Stomach (tissue), 9 donors: ENCODE results near the gene XAB2. TPM values are rescaled to one million over a fixed set of nuclear protein-coding genes. Genes with fewer than 3 reads are reported as not detected.

Experiments used
- DNase-seq, 2 donors: peaks; one replicate each; pipeline versions ENCODE4 v3.0.0 to v3.0.0-alpha.2; 2013 to 2019
- H3K27ac ChIP-seq, 5 donors: fragments of 200-600 bp in 4 of 5; sonication (generic) in 4 of 5; one replicate each; pipeline ENCODE4 v1.5.1; 2013 to 2019; ENCODE audit warnings: mild to moderate bottlenecking in 1 of 5, moderate library complexity in 1 of 5
- H3K27me3 ChIP-seq, 3 donors: fragments of 200-600 bp; sonication (generic); one replicate each; pipeline ENCODE4 v1.5.1; 2017 to 2019; ENCODE audit warnings: mixed run types in 1 of 3
- H3K36me3 ChIP-seq, 4 donors: fragments of 200-600 bp; sonication (generic); 1 replicate in 3 of 4; 2 replicates in 1 of 4; pipeline ENCODE4 v1.5.1; 2016 to 2019
- H3K4me1 ChIP-seq, 4 donors: fragments of 200-600 bp; sonication (generic); one replicate each; pipeline ENCODE4 v1.5.1; 2016 to 2019
- H3K4me3 ChIP-seq, 4 donors: fragments of 200-600 bp; sonication (generic) in 3 of 4; one replicate each; pipeline ENCODE4 v1.5.1; 2016 to 2019; ENCODE audit warnings: mild to moderate bottlenecking in 1 of 4
- H3K9me3 ChIP-seq, 4 donors: fragments of 200-600 bp; sonication (generic); one replicate each; pipeline ENCODE4 v1.5.1; 2016 to 2019
- EP300 ChIP-seq: sonication (generic); formaldehyde crosslinking; IDR thresholded peaks from one replicate; pipeline ENCODE4 v1.6.1; 2017; ENCODE audit warnings: antibody characterized with exemption
- POLR2A ChIP-seq, 4 donors: fragments of 450-650 bp; IDR thresholded peaks; one replicate each; pipeline ENCODE4 v1.6.1; 2016; ENCODE audit warnings: antibody characterized with exemption in 4 of 4, control low read depth in 2 of 4, mild to moderate bottlenecking in 1 of 4, moderate library complexity in 1 of 4
- POLR2AphosphoS5 ChIP-seq, 3 donors: sonication (generic); formaldehyde crosslinking; IDR thresholded peaks; one replicate each; pipeline ENCODE4 v1.6.1; 2016; ENCODE audit warnings: antibody characterized with exemption in 3 of 3
- WGBS, 5 donors: extraction: QIAGEN DNeasy Blood & Tissue Kit in 3 of 5; methylation state at CpG; one replicate each; pipeline versions ENCODE4 v1.1.5 to v1.1.7; 2013 to 2018; 5-methylcytosine and 5-hydroxymethylcytosine counted together
- intact Hi-C: fragments of 100-400 bp; cut with DNase I; formaldehyde crosslinking; loops from one replicate; pipeline ENCODE4 v1.15.1; 2023; ENCODE audit warnings: low total_unique reads
- polyA plus RNA-seq, 3 donors: library from polyadenylated mRNA; stranded (reverse); fragments of 200-250 nt; gene quantifications; one replicate each; pipeline ENCODE4 v1.2.3, GENCODE V29; 2013
- total RNA-seq, 5 donors: library from RNA; depleted of rRNA; stranded (reverse); fragments of >200 nt; gene quantifications; one replicate each; pipeline versions ENCODE4 v1.1.0 to v1.2.3, GENCODE V29; 2014 to 2016
- TF ChIP-seq, protein P1 (sequence below), 7 experiments: fragments of 450-650 bp in 4 of 7; fragments of 200-600 bp in 3 of 7; sonication (generic) in 3 of 7; IDR thresholded peaks; one replicate each; pipeline ENCODE4 v1.5.1; 2016 to 2019; ENCODE audit warnings: antibody characterized with exemption in 7 of 7, control low read depth in 2 of 7, mild to moderate bottlenecking in 1 of 7
- donor health status: healthy with polysubstance abuse.
- donor health status: Bipolar disorder and iron deficiency.
- donor health status: healthy.

XAB2 gene
- total and polyA plus RNA-seq, 8 donors, result 24.6 to 106 (median 48.4) TPM

DNA sequence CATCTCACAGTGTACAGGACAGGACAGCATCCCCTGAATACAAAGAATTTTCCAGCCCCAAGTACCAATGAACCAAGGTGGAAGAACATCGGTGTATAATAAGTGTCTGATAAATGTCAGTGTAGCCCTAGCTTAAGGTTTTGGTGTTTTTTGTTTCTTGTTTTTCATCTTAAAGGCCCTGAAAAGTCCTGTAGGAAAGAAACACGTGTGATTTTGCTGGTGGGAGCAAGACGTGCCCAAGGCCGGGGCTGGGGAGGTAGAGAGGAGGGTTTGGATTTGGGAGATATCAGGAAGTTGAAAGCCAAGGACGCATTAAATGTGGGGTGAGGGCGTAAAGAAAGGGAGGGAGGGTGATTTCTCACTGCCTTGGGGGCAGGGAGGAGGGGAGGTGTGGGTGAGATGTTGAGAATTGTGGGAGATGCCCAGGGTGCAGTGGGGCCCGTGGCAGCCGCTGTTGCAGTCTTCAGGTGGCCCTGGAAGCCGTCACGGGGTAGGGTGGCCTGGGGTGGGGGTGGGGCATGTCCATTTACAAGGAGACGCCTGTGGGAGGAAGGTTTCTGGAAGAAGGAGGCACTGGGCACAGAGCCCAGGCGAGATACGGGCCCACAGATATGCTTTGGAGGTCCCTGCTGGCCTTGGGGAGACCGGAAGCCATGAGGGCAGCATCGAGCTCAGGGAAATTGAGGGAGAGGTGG lies 27.0 kb downstream of the XAB2 start:
- peak in 1 of 3 donors; percentile 16 for TF ChIP-seq POLR2AphosphoS5 (IDR thresholded peaks at IDR 0.05)
- no peak for TF ChIP-seq POLR2A (IDR thresholded peaks at IDR 0.05)
- TF ChIP-seq, protein P1, sequence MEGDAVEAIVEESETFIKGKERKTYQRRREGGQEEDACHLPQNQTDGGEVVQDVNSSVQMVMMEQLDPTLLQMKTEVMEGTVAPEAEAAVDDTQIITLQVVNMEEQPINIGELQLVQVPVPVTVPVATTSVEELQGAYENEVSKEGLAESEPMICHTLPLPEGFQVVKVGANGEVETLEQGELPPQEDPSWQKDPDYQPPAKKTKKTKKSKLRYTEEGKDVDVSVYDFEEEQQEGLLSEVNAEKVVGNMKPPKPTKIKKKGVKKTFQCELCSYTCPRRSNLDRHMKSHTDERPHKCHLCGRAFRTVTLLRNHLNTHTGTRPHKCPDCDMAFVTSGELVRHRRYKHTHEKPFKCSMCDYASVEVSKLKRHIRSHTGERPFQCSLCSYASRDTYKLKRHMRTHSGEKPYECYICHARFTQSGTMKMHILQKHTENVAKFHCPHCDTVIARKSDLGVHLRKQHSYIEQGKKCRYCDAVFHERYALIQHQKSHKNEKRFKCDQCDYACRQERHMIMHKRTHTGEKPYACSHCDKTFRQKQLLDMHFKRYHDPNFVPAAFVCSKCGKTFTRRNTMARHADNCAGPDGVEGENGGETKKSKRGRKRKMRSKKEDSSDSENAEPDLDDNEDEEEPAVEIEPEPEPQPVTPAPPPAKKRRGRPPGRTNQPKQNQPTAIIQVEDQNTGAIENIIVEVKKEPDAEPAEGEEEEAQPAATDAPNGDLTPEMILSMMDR (IDR thresholded peaks at IDR 0.05), result no peak
- peak; percentile 61 to 81 for DNase-seq
- intact Hi-C loops, result no loop called here
- peaks cover 0 to 42% (median 36%) of the 10 kb centered on the region in 4 donors for H3K4me1 ChIP-seq
- peaks cover 0 to 24% (median 12%) of the 10 kb centered on the region in 4 donors for H3K36me3 ChIP-seq
- no peaks in the 10 kb centered on the region for H3K9me3 ChIP-seq
- peaks cover 0 to 68% (median under 1%) of the 10 kb centered on the region in 3 donors for H3K27me3 ChIP-seq
- H3K4me3 ChIP-seq, result no peak overlapping the region
- H3K27ac ChIP-seq, result peak overlapping the region; percentile 46 to 77 (median 66)
- WGBS, 5 donors, result 22 to 35% (median 32%) methylated on average over 14 to 15 of the region's 15 CpGs

DNA sequence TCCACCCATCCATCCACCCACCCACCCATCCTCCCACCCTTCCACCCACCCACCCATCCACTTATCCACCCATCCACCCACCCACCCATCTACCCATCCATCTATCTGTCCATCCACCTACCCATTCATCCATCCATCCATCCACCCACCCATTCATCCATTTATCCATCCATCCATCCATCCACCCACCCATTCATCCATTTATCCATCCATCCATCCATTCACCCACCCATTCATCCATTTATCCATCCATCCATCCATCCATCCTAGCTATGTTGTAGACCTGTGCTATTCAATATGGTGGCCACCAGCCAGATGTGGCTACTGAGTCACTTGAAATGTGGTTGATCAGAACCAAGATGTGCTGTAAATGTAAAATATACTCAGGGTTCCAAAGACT lies 28.6 kb downstream of the XAB2 start:
- TF ChIP-seq EP300, result no peak
- TF ChIP-seq, protein P1 (IDR thresholded peaks at IDR 0.05), result no peak
- TF ChIP-seq POLR2A (IDR thresholded peaks at IDR 0.05), result no peak
- no peak for TF ChIP-seq POLR2AphosphoS5 (IDR thresholded peaks at IDR 0.05)
- no peak overlapping the region for H3K27ac ChIP-seq
- H3K4me1 ChIP-seq, result peaks cover 0 to 54% (median 48%) of the 10 kb centered on the region in 4 donors
- no peak for DNase-seq
- intact Hi-C loops, result no loop called here
- peaks cover 0 to 7% (median 4%) of the 10 kb centered on the region in 4 donors for H3K36me3 ChIP-seq
- H3K27me3 ChIP-seq, result peaks cover 0 to 76% (median 13%) of the 10 kb centered on the region in 3 donors
- no peak overlapping the region for H3K4me3 ChIP-seq
- H3K9me3 ChIP-seq, result no peaks in the 10 kb centered on the region

DNA sequence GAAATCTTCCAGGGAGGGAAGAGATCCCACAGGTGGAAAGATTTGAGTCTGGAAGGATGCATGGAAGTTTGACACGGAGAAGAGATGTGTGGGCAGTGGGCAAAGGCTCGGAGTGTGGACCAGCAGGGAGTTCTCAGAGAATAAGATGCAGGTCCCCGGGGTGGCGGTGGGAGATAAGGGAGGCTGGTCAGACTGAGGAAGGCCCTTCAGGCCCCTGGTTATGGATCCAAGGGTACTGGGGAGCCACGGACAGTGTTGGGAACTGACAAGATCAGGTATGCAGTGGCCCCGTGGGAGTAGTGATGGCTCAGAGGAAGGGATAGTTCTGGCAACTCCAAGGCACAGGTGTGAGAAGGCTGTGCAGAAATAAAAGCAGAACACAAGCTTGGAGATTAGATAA lies 31.2 kb downstream of the XAB2 start:
- H3K4me3 ChIP-seq, result no peak overlapping the region
- peak overlapping the region in 1 of 5 donors; percentile 89 for H3K27ac ChIP-seq
- TF ChIP-seq POLR2A (IDR thresholded peaks at IDR 0.05) (no peak), EP300 (no peak), POLR2AphosphoS5 (IDR thresholded peaks at IDR 0.05) (no peak)
- TF ChIP-seq, protein P1 (IDR thresholded peaks at IDR 0.05), result no peak
- 52 to 69% (median 58%) methylated on average over 6 of the region's 6 CpGs for WGBS, 5 donors
- no peaks in the 10 kb centered on the region for H3K36me3 ChIP-seq
- peaks cover 0 to 42% (median 39%) of the 10 kb centered on the region in 4 donors for H3K4me1 ChIP-seq
- no peaks in the 10 kb centered on the region for H3K9me3 ChIP-seq
- intact Hi-C loops, result no loop called here
- H3K27me3 ChIP-seq, result peaks cover 3 to 77% (median 13%) of the 10 kb centered on the region in 3 donors
- no peak for DNase-seq

DNA sequence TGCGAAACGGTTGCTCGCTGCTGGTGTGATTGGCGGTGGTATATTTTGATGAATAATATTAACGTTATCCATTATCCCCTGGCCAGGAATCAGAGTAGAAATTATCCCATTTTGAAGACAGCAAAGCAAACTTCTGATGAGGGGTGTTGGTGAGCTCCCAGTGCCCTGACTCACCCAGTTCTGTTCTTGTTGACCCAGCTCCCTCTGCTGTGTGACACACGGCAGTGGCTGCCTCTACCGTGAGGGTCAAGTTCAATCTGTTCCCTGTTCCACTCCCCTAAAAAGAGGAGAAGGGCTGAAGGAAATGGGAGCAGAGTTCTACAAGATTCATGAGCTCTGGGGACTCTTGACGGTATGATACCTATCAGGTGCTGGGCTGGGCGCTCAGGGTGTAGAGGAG lies 31.7 kb downstream of the XAB2 start:
- intact Hi-C loops, result no loop called here
- Histone ChIP-seq H3K9me3 (no peaks in the 10 kb centered on the region), H3K4me3 (peak overlapping the region in 2 of 4 donors; percentile 47 to 66), H3K36me3 (no peaks in the 10 kb centered on the region), H3K4me1 (peaks cover 0 to 39% (median 34%) of the 10 kb centered on the region in 4 donors), H3K27me3 (peaks cover 3 to 79% (median 13%) of the 10 kb centered on the region in 3 donors), H3K27ac (peak overlapping the region in 2 of 5 donors; percentile 73 to 89)
- peak; percentile 40 to 46 for DNase-seq
- 40 to 59% (median 56%) methylated on average over 9 of the region's 9 CpGs for WGBS, 5 donors
- no peak for TF ChIP-seq EP300
- TF ChIP-seq, protein P1 (IDR thresholded peaks at IDR 0.05), result no peak
- TF ChIP-seq POLR2AphosphoS5 (IDR thresholded peaks at IDR 0.05), result no peak
- TF ChIP-seq POLR2A (IDR thresholded peaks at IDR 0.05), result no peak
